IMR-90 (cell line): ENCODE measurements around the gene KLHDC1. TPM values are rescaled to one million over a fixed set of nuclear protein-coding genes. Genes with fewer than 3 reads are reported as not detected.
A peak's percentile ranks its signal among the peaks of the same experiment; 100 is the strongest.

ENCODE experiments used
- ATAC-seq: fragments of 200-7000 bp; cut with Tn5 transposase; 2 replicates; pipeline ENCODE4 v1.9.1; 2020; ENCODE audit warnings: low read depth, mild to moderate bottlenecking, moderate library complexity
- BruUV-seq: library from RNA; stranded (reverse); fragments of 400-500 nt; replicated peaks from 2 replicates; lab custom pipeline; 2021; lab: Mats Ljungman, UMichigan
- CTCF ChIA-PET: fragments of 300-600 bp; formaldehyde crosslinking; extraction: SDS; loops from one replicate; lab custom pipeline; 2021; ENCODE audit warnings: antibody characterized with exemption; lab: Yijun Ruan, JAX
- POLR2A ChIA-PET: fragments of 300-600 bp; sonication (Branson Sonifier 250); formaldehyde crosslinking; loops from one replicate; lab custom pipeline; 2022; ENCODE audit warnings: antibody characterized with exemption; ENCODE audit not compliant: unreplicated experiment; lab: Charles Lee
- DNase-seq: peaks from one replicate; pipeline ENCODE4 v3.0.0; 2013
- H2AFZ ChIP-seq: replicated peaks from 2 replicates; pipeline ENCODE3; 2013; ENCODE audit warnings: low read length, mild to moderate bottlenecking; ENCODE audit not compliant: poor library complexity
- H2AK5ac ChIP-seq: 2 replicates; pipeline ENCODE4 v1.6.1; 2013; ENCODE audit warnings: low read depth, low read length, inconsistent platforms
- H2AK9ac ChIP-seq: replicated peaks from 2 replicates; pipeline ENCODE3; 2013; ENCODE audit warnings: mild to moderate bottlenecking, low read depth, low read length, moderate library complexity; ENCODE audit not compliant: poor library complexity
- H2BK120ac ChIP-seq: 2 replicates; pipeline ENCODE4 v1.6.1; 2013; ENCODE audit warnings: low read depth, low read length, inconsistent platforms
- H2BK15ac ChIP-seq: 3 replicates; pipeline ENCODE4 v1.6.1; 2013; ENCODE audit warnings: low read depth, low read length, inconsistent platforms
- H2BK20ac ChIP-seq: 2 replicates; pipeline ENCODE4 v1.6.1; 2013; ENCODE audit warnings: low read depth, mild to moderate bottlenecking, inconsistent platforms, low read length, moderate library complexity
- H2BK5ac ChIP-seq: 2 replicates; pipeline ENCODE4 v1.6.1; 2013; ENCODE audit warnings: mild to moderate bottlenecking, low read depth, low read length, inconsistent platforms; ENCODE audit not compliant: poor library complexity, severe bottlenecking
- H3K14ac ChIP-seq: replicated peaks from 2 replicates; pipeline ENCODE4 v1.6.1; 2013; ENCODE audit warnings: low read depth, low read length, inconsistent platforms
- H3K18ac ChIP-seq: 2 replicates; pipeline ENCODE4 v1.6.1; 2013; ENCODE audit warnings: low read depth, low read length, control low read depth
- H3K23ac ChIP-seq: 2 replicates; pipeline ENCODE4 v1.6.1; 2013; ENCODE audit warnings: low read depth, low read length, inconsistent platforms
- H3K27ac ChIP-seq: 2 replicates; pipeline ENCODE4 v1.5.1; 2013; ENCODE audit warnings: mild to moderate bottlenecking, control low read depth, low read length; ENCODE audit not compliant: insufficient read depth
- H3K27me3 ChIP-seq: 2 replicates; pipeline ENCODE4 v1.6.1; 2013; ENCODE audit warnings: low read length; ENCODE audit not compliant: control insufficient read depth, insufficient read depth
- H3K36me3 ChIP-seq: 2 replicates; pipeline ENCODE4 v1.6.1; 2013; ENCODE audit warnings: low read length, mixed read lengths; ENCODE audit not compliant: control insufficient read depth, insufficient read depth
- H3K4ac ChIP-seq: 2 replicates; pipeline ENCODE4 v1.6.1; 2013; ENCODE audit warnings: low read depth, low read length, inconsistent platforms
- H3K4me1 ChIP-seq: 2 replicates; pipeline ENCODE4 v1.6.1; 2013; ENCODE audit warnings: low read length, mixed read lengths; ENCODE audit not compliant: control insufficient read depth, insufficient read depth
- H3K4me2 ChIP-seq: 2 replicates; pipeline ENCODE4 v1.6.1; 2013; ENCODE audit warnings: low read depth, mild to moderate bottlenecking, control low read depth, low read length, moderate library complexity
- H3K4me3 ChIP-seq: 2 replicates; pipeline ENCODE4 v1.5.1; 2013; ENCODE audit warnings: low read depth, mild to moderate bottlenecking, control low read depth, low read length, moderate library complexity; ENCODE audit not compliant: insufficient read depth
- H3K56ac ChIP-seq: 2 replicates; pipeline ENCODE4 v1.6.1; 2013; ENCODE audit warnings: low read length, inconsistent platforms; ENCODE audit not compliant: insufficient read depth; ENCODE audit errors: extremely low read depth
- H3K79me1 ChIP-seq, 2 experiments: 2 replicates each; pipeline ENCODE4 v1.6.1; 2013; ENCODE audit warnings: low read length in 2 of 2, inconsistent platforms in 1 of 2, low read depth in 1 of 2
- H3K9ac ChIP-seq: 2 replicates; pipeline ENCODE4 v1.6.1; 2013; ENCODE audit warnings: low read depth, low read length, control low read depth
- H3K9me1 ChIP-seq: 2 replicates; pipeline ENCODE4 v1.6.1; 2013; ENCODE audit warnings: low read length, inconsistent platforms; ENCODE audit not compliant: insufficient read depth
- H3K9me3 ChIP-seq: 2 replicates; pipeline ENCODE4 v1.6.1; 2013; ENCODE audit warnings: low read length; ENCODE audit not compliant: control insufficient read depth, insufficient read depth
- H4K20me1 ChIP-seq: 2 replicates; pipeline ENCODE4 v1.6.1; 2013; ENCODE audit warnings: low read length, inconsistent platforms; ENCODE audit not compliant: insufficient read depth
- H4K5ac ChIP-seq: 2 replicates; pipeline ENCODE4 v1.6.1; 2013; ENCODE audit warnings: mild to moderate bottlenecking, low read depth, low read length, control low read depth
- H4K8ac ChIP-seq, 2 experiments: 2 replicates each; pipeline ENCODE4 v1.6.1; 2013; ENCODE audit warnings: low read depth in 2 of 2, low read length in 2 of 2, control low read depth in 1 of 2, inconsistent platforms in 1 of 2
- H4K91ac ChIP-seq: 2 replicates; pipeline ENCODE4 v1.6.1; 2013; ENCODE audit warnings: low read depth, low read length, inconsistent platforms; ENCODE audit not compliant: insufficient read depth
- BHLHE40 ChIP-seq: fragments of 150-350 bp; IDR thresholded peaks from 2 replicates; pipeline ENCODE4 v1.6.1; 2016; ENCODE audit warnings: mild to moderate bottlenecking, low read depth, low read length
- CTCF ChIP-seq: conservative IDR thresholded peaks from 2 replicates; pipeline ENCODE4 v1.5.1; 2012; ENCODE audit warnings: mild to moderate bottlenecking, low read depth, low read length, improper control_type of control experiment
- ELK1 ChIP-seq: fragments of 150-350 bp; IDR thresholded peaks from 2 replicates; pipeline ENCODE4 v1.6.1; 2016; ENCODE audit warnings: low read depth, mild to moderate bottlenecking, low read length, moderate library complexity, borderline replicate concordance
- FOS ChIP-seq: fragments of 150-350 bp; IDR thresholded peaks from 2 replicates; pipeline ENCODE4 v1.6.1; 2016; ENCODE audit warnings: low read depth, low read length
- MAFK ChIP-seq: IDR thresholded peaks from 2 replicates; pipeline ENCODE4 v1.6.1; 2012; ENCODE audit warnings: low read depth, low read length, improper control_type of control experiment
- MXI1 ChIP-seq: IDR thresholded peaks from 2 replicates; pipeline ENCODE4 v1.6.1; 2012; ENCODE audit warnings: low read depth, mild to moderate bottlenecking, low read length, moderate library complexity, borderline replicate concordance
- NFE2L2 ChIP-seq: fragments of 150-350 bp; IDR thresholded peaks from 2 replicates; pipeline ENCODE4 v1.6.1; 2016; ENCODE audit warnings: low read depth, mild to moderate bottlenecking, low read length
- POLR2A ChIP-seq: IDR thresholded peaks from 2 replicates; pipeline ENCODE4 v1.6.1; 2012; ENCODE audit warnings: mild to moderate bottlenecking, low read depth, low read length
- RAD21 ChIP-seq: IDR thresholded peaks from 2 replicates; pipeline ENCODE4 v1.6.1; 2012; ENCODE audit warnings: low read length, improper control_type of control experiment
- RFX5 ChIP-seq: IDR thresholded peaks from 2 replicates; pipeline ENCODE4 v1.8.0; 2012; ENCODE audit warnings: low read depth, mild to moderate bottlenecking, low read length, moderate library complexity
- SMC3 ChIP-seq: fragments of 150-350 bp; IDR thresholded peaks from 2 replicates; pipeline ENCODE4 v1.6.1; 2016; ENCODE audit warnings: low read depth, mild to moderate bottlenecking, antibody characterized with exemption, low read length, moderate library complexity
- USF2 ChIP-seq: fragments of 150-350 bp; IDR thresholded peaks from 2 replicates; pipeline ENCODE4 v1.6.1; 2017; ENCODE audit warnings: mild to moderate bottlenecking, antibody characterized with exemption, low read length, low read depth
- WGBS, 2 experiments: methylation state at CpG; one replicate each; pipeline versions ENCODE4 v1.1.5 to v1.1.7; 2013; ENCODE audit warnings: missing lambda C conversion rate in 2 of 2; ENCODE audit not compliant: insufficient read length in 1 of 2; ENCODE audit errors: extremely low coverage in 2 of 2; 5-methylcytosine and 5-hydroxymethylcytosine counted together
- dilution Hi-C: fragments of 300-500 bp; cut with HindIII; formaldehyde crosslinking; loops from one replicate; pipeline ENCODE4 v1.14.3; 2018; ENCODE audit warnings: low sequenced_read_pairs; ENCODE audit not compliant: unreplicated experiment
- in situ Hi-C: fragments of 300-500 bp; cut with MboI; formaldehyde crosslinking; loops from 3 replicates; pipeline ENCODE4 v1.14.3; 2019; ENCODE audit warnings: low sequenced_read_pairs, inconsistent platforms, mixed read lengths
- intact Hi-C: fragments of 100-400 bp; cut with micrococcal nuclease; formaldehyde crosslinking; loops from 2 replicates; pipeline ENCODE4 v1.10.0; 2022
- polyA plus RNA-seq, 3 experiments: library from polyadenylated mRNA; depleted of rRNA; stranded (reverse); fragments of >200 nt; gene quantifications; 2 replicates each; pipeline ENCODE4 v1.2.3, GENCODE V29; 2012; ENCODE audit warnings: low replicate concordance in 1 of 3
- total RNA-seq: library from RNA; depleted of rRNA; stranded (reverse); fragments of >200 nt; gene quantifications from 2 replicates; pipeline ENCODE4 v1.2.3, GENCODE V29; 2012

The KLHDC1 gene
- total and polyA plus RNA-seq, 2 of the 4 experiments (the other 2 are of a cell fraction) = 0.51 to 0.90 TPM

- intact Hi-C loops (no loop called here), dilution Hi-C loops (no loop called here), in situ Hi-C loops (no loop called here)
- no TSS peak for BruUV-seq
- peak within 1 kb of the TSS; percentile 94 for H3K4me3 ChIP-seq
- ChIA-PET POLR2A (no interaction called here), CTCF (interaction anchor here (0.6 kb wide), 1 partner anchor 273 kb away, joined by 3 read pairs; no protein-coding TSS in a partner anchor)
- TF ChIP-seq MAFK = no peak
- no peak for TF ChIP-seq FOS
- no peak for TF ChIP-seq NFE2L2
- no peak for TF ChIP-seq ELK1
- no peak for TF ChIP-seq MXI1
- no peak for TF ChIP-seq RAD21
- no peak for TF ChIP-seq USF2
- TF ChIP-seq BHLHE40 = no peak
- TF ChIP-seq POLR2A = no peak
- TF ChIP-seq CTCF = no peak
- no peak for TF ChIP-seq RFX5
- TF ChIP-seq SMC3 = no peak
- H3K56ac ChIP-seq = peak within 1 kb of the TSS; percentile 58; the same call in 1 of the 2 replicates
- peak within 1 kb of the TSS; percentile 97 for H3K9ac ChIP-seq
- H2BK15ac ChIP-seq = peak within 1 kb of the TSS; percentile 12; the same call in 1 of the 3 replicates
- peaks cover 3% of the 10 kb centered on the region for H3K4me1 ChIP-seq
- peaks cover 5% of the 10 kb centered on the region; the same call in 1 of the 2 replicates for H3K9me1 ChIP-seq
- peak within 1 kb of the TSS; percentile 76; the same call in 1 of the 2 replicates for H2BK20ac ChIP-seq
- ATAC-seq (peak; percentile 87), DNase-seq (peak; percentile 47)
- 4% methylated on average over 35 of the region's 67 CpGs; no CpG with 5 or more reads in 1 of the 2 experiments for WGBS, 2 experiments
- H3K36me3 ChIP-seq = no peaks in the 10 kb centered on the region
- peaks cover 13 to 24% of the 10 kb centered on the region in 2 experiments for H3K79me1 ChIP-seq
- no peaks in the 10 kb centered on the region for H3K9me3 ChIP-seq
- H3K23ac ChIP-seq = peak within 1 kb of the TSS; percentile 100
- H3K27me3 ChIP-seq = no peaks in the 10 kb centered on the region
- H2AFZ ChIP-seq = peak within 1 kb of the TSS; percentile 97
- H2AK5ac ChIP-seq = peak within 1 kb of the TSS; percentile 57
- H4K91ac ChIP-seq = peak within 1 kb of the TSS; percentile 86
- H3K4me2 ChIP-seq = peak within 1 kb of the TSS; percentile 88
- H3K14ac ChIP-seq = peak within 1 kb of the TSS; percentile 98
- H2BK5ac ChIP-seq = peak within 1 kb of the TSS; percentile 91
- H3K18ac ChIP-seq = peak within 1 kb of the TSS; percentile 83
- peak within 1 kb of the TSS; percentile 91 for H3K4ac ChIP-seq
- peak within 1 kb of the TSS; percentile 94 to 99 for H4K8ac ChIP-seq
- peak within 1 kb of the TSS; percentile 79 for H2AK9ac ChIP-seq
- no peaks in the 10 kb centered on the region for H4K20me1 ChIP-seq
- H3K27ac ChIP-seq = peak within 1 kb of the TSS; percentile 96
- peak within 1 kb of the TSS; percentile 96 for H4K5ac ChIP-seq
- H2BK120ac ChIP-seq = peak within 1 kb of the TSS; percentile 87
Observed at GRCh38 chr14:49687942-49688700, 4.8 kb upstream of the KLHDC1 start, which contains the start of gene POLE2. Gene POLE2, minus strand, starts transcription at chr14:49688214. Its CDS starts 11 bp downstream, at chr14:49688203.
